GM12878 (cell line): Measurements from ENCODE around the gene RANBP6. TPM values are rescaled to one million over a fixed set of nuclear protein-coding genes. Genes with fewer than 3 reads are reported as not detected.
A peak's percentile ranks its signal among the peaks of the same experiment; 100 is the strongest.

Experiments used
- ATAC-seq: fragments of 200-7000 bp; cut with Tn5 transposase; 3 replicates; pipeline ENCODE4 v1.9.1; 2020; ENCODE audit warnings: mild to moderate bottlenecking, moderate library complexity
- BruUV-seq: library from RNA; stranded (reverse); fragments of 400-500 nt; replicated peaks from 2 replicates; lab custom pipeline; 2021; lab: Mats Ljungman, UMichigan
- CTCF ChIA-PET: fragments of 300-600 bp; sonication (Branson Sonifier 250); formaldehyde crosslinking; extraction: SDS; loops from one replicate; lab custom pipeline; 2021; ENCODE audit warnings: inconsistent platforms; lab: Yijun Ruan, JAX
- POLR2A ChIA-PET: fragments of 350-600 bp; formaldehyde crosslinking; extraction: SDS; loops from one replicate; lab custom pipeline; 2021; ENCODE audit warnings: inconsistent platforms; lab: Charles Lee
- RAD21 ChIA-PET: fragments of 300-600 bp; sonication (Branson Sonifier 250); formaldehyde crosslinking; loops from one replicate; lab custom pipeline; 2023; ENCODE audit warnings: antibody characterized with exemption; ENCODE audit not compliant: unreplicated experiment; lab: Charles Lee
- SMC1A ChIA-PET: fragments of 300-600 bp; sonication (Branson Sonifier 250); formaldehyde crosslinking; loops from one replicate; lab custom pipeline; 2023; ENCODE audit not compliant: unreplicated experiment, uncharacterized antibody; lab: Charles Lee
- DNase-seq: peaks from one replicate; pipeline ENCODE4 v3.0.0-alpha.2; 2011; ENCODE audit warnings: low read depth, low spot score
- FAIRE-seq: peaks from 3 replicates; lab custom pipeline; 2011; peaks lifted over from hg19 to GRCh38; lab: Jason Lieb, UNC
- H2AFZ ChIP-seq: 2 replicates; pipeline ENCODE4 v1.6.0; 2011; ENCODE audit warnings: low read depth, low read length, control low read depth; ENCODE audit not compliant: control insufficient read depth
- H3K27ac ChIP-seq: 2 replicates; pipeline ENCODE4 v1.5.1; 2011; ENCODE audit warnings: control low read depth; ENCODE audit not compliant: control insufficient read depth, insufficient read depth
- H3K27me3 ChIP-seq, 2 experiments: replicated peaks in 1 of 2; 2 replicates each; pipeline versions ENCODE4 v1.6.0 to v1.6.1; 2011; ENCODE audit warnings: low read length in 1 of 2; ENCODE audit not compliant: control insufficient read depth in 2 of 2, insufficient read depth in 2 of 2
- H3K36me3 ChIP-seq, 2 experiments: 2 replicates each; pipeline ENCODE4 v1.5.1; 2011; ENCODE audit warnings: low read length in 1 of 2; ENCODE audit not compliant: control insufficient read depth in 2 of 2, insufficient read depth in 2 of 2
- H3K4me1 ChIP-seq: 2 replicates; pipeline ENCODE4 v1.6.1; 2011; ENCODE audit warnings: mild to moderate bottlenecking, low read length, moderate library complexity, mixed read lengths; ENCODE audit not compliant: control insufficient read depth, insufficient read depth
- H3K4me2 ChIP-seq: 2 replicates; pipeline ENCODE4 v1.6.0; 2011; ENCODE audit warnings: control low read depth; ENCODE audit not compliant: control insufficient read depth, insufficient read depth
- H3K4me3 ChIP-seq: fragments of 200-600 bp; sonication (generic); 2 replicates; pipeline ENCODE4 v1.5.1; 2016
- H3K79me2 ChIP-seq: 2 replicates; pipeline ENCODE4 v1.6.0; 2011; ENCODE audit warnings: low read length; ENCODE audit not compliant: control insufficient read depth, insufficient read depth
- H3K9ac ChIP-seq: 2 replicates; pipeline ENCODE4 v1.8.0; 2011; ENCODE audit warnings: low read length, control low read depth, mixed read lengths; ENCODE audit not compliant: control insufficient read depth, insufficient read depth
- H3K9me3 ChIP-seq: replicated peaks from 3 replicates; pipeline ENCODE4 v1.5.1; 2011; ENCODE audit warnings: mild to moderate bottlenecking, low read length; ENCODE audit not compliant: control insufficient read depth, insufficient read depth
- H4K20me1 ChIP-seq: 2 replicates; pipeline ENCODE4 v1.6.0; 2011; ENCODE audit not compliant: control insufficient read depth, insufficient read depth
- ATF7 ChIP-seq: fragments of 450-650 bp; IDR thresholded peaks from 2 replicates; pipeline ENCODE4 v1.6.1; 2016; ENCODE audit warnings: low read depth, mild to moderate bottlenecking
- CTCF ChIP-seq, 3 experiments: IDR thresholded peaks in 2 of 3; conservative IDR thresholded peaks in 1 of 3; 2 replicates each; pipeline ENCODE4 v1.5.1; 2011; ENCODE audit warnings: low read depth in 3 of 3, low read length in 3 of 3, mild to moderate bottlenecking in 3 of 3, control low read depth in 2 of 3, moderate library complexity in 2 of 3, inconsistent platforms in 1 of 3, mixed read lengths in 1 of 3; ENCODE audit not compliant: control insufficient read depth in 2 of 3, insufficient read depth in 1 of 3; ENCODE audit errors: extremely low read depth in 1 of 3
- FOS ChIP-seq: IDR thresholded peaks from 3 replicates; pipeline ENCODE4 v1.6.1; 2011; ENCODE audit warnings: borderline replicate concordance; ENCODE audit not compliant: insufficient read length; ENCODE audit errors: extremely low read depth
- IKZF1 ChIP-seq: fragments of 450-650 bp; conservative IDR thresholded peaks from 2 replicates; pipeline ENCODE4 v1.6.1; 2017; ENCODE audit warnings: antibody characterized with exemption, mild to moderate bottlenecking
- IKZF2 ChIP-seq, 2 experiments: fragments of 450-650 bp; IDR thresholded peaks; 2 replicates each; pipeline ENCODE4 v1.6.1; 2017; ENCODE audit warnings: mild to moderate bottlenecking in 2 of 2, moderate library complexity in 2 of 2
- NBN ChIP-seq: fragments of 450-650 bp; IDR thresholded peaks from 2 replicates; pipeline ENCODE4 v1.6.1; 2016
- NR2F1 ChIP-seq: fragments of 450-650 bp; conservative IDR thresholded peaks from 2 replicates; pipeline ENCODE4 v1.6.1; 2017; ENCODE audit warnings: mild to moderate bottlenecking
- PKNOX1 ChIP-seq: fragments of 450-650 bp; IDR thresholded peaks from 2 replicates; pipeline ENCODE4 v1.6.1; 2016; ENCODE audit warnings: mild to moderate bottlenecking
- PML ChIP-seq: IDR thresholded peaks from 2 replicates; pipeline ENCODE4 v1.6.1; 2012; ENCODE audit warnings: low read length, inconsistent platforms
- SKIL ChIP-seq: fragments of 450-650 bp; IDR thresholded peaks from 2 replicates; pipeline ENCODE4 v1.6.1; 2017; ENCODE audit warnings: mild to moderate bottlenecking, low read depth, inconsistent platforms; ENCODE audit not compliant: poor library complexity, severe bottlenecking
- SMARCA5 ChIP-seq: fragments of 450-650 bp; IDR thresholded peaks from 2 replicates; pipeline ENCODE4 v1.6.1; 2017; ENCODE audit warnings: mild to moderate bottlenecking
- ZNF207 ChIP-seq: fragments of 450-650 bp; IDR thresholded peaks from 2 replicates; pipeline ENCODE4 v1.6.1; 2014; ENCODE audit warnings: antibody characterized with exemption, mild to moderate bottlenecking, borderline replicate concordance
- WGBS: methylation state at CpG from one replicate; pipeline ENCODE4 v1.1.6; 2016; ENCODE audit warnings: low lambda C conversion rate; ENCODE audit not compliant: insufficient replicate concordance, insufficient coverage; ENCODE audit errors: missing lambda C conversion rate; 5-methylcytosine and 5-hydroxymethylcytosine counted together
- in situ Hi-C: fragments of 300-500 bp; cut with MboI; formaldehyde crosslinking; loops from 9 replicates; pipeline ENCODE4 v1.14.3; 2018; ENCODE audit warnings: mixed read lengths
- intact Hi-C: fragments of 100-400 bp; cut with micrococcal nuclease; formaldehyde crosslinking; loops from one replicate; pipeline ENCODE4 v1.14.2; 2022; ENCODE audit not compliant: unreplicated experiment
- polyA plus RNA-seq, 11 experiments: library from polyadenylated mRNA; depleted of rRNA in 4 of 11; unstranded in 6 of 11; stranded (reverse) in 5 of 11; fragments of >200 nt; fragmentation: Nextera tagmentation in 4 of 11; fragmentation: Illumina TruSeq in 1 of 11; extraction: Ambion mirVana in 4 of 11; extraction: Trizol in 1 of 11; gene quantifications; 1 replicate in 1 of 11; 2 replicates in 10 of 11; pipeline versions ENCODE4 v1.2.1 to v1.2.3, GENCODE V29; 2011 to 2016; ENCODE audit warnings: inconsistent platforms in 2 of 11, missing spikeins in 2 of 11, low read depth in 1 of 11
- total RNA-seq, 4 experiments: library from RNA; depleted of rRNA in 3 of 4; stranded (reverse); fragments of >200 nt in 3 of 4; fragmentation: Illumina TruSeq in 1 of 4; extraction: Trizol in 1 of 4; gene quantifications; 2 replicates each; pipeline versions ENCODE4 v1.2.1 to v1.2.3, GENCODE V29; 2013 to 2021
- TF ChIP-seq, protein P1 (sequence below): fragments of 450-650 bp; IDR thresholded peaks from 2 replicates; pipeline ENCODE4 v1.6.1; 2017; ENCODE audit warnings: mild to moderate bottlenecking, moderate library complexity

The RANBP6 gene
- total and polyA plus RNA-seq, 10 of the 15 experiments (the other 5 are each of a cell fraction or from before 2014, with no cell fraction given): 10.9 to 26.9 (median 19.4) TPM

GRCh38 chr9:5976674-5977397 is 38.6 kb downstream of the RANBP6 start:
- no peak for FAIRE-seq
- no peaks in the 10 kb centered on the region for H3K27me3 ChIP-seq
- SMC1A ChIA-PET: interaction anchor here (0.6 to 6.8 kb wide), 30 partner anchors 10 to 344 kb away, joined by 3 to 119 read pairs (median 4); no protein-coding TSS in a partner anchor
- peaks cover 4% of the 10 kb centered on the region; the same call in 1 of the 2 replicates for H3K4me1 ChIP-seq
- H3K9me3 ChIP-seq: no peaks in the 10 kb centered on the region; the same call in 2 of the 3 replicates
- H4K20me1 ChIP-seq: no peaks in the 10 kb centered on the region
- CTCF ChIA-PET: interaction anchor here (0.6 to 5.0 kb wide), 25 partner anchors 8 to 206 kb away, joined by 3 to 117 read pairs (median 5); no protein-coding TSS in a partner anchor
- peak; percentile 88 for ATAC-seq
- peak overlapping the region; percentile 44 for H3K4me2 ChIP-seq
- WGBS: 64% methylated on average over 2 of the region's 2 CpGs
- no peak overlapping the region for H3K4me3 ChIP-seq
- POLR2A ChIA-PET: interaction anchor here (1.2 to 2.1 kb wide), 3 partner anchors 29 to 126 kb away, joined by 3 to 7 read pairs (median 4); no protein-coding TSS in a partner anchor
- H3K27ac ChIP-seq: peak overlapping the region; percentile 57
- H3K79me2 ChIP-seq: no peaks in the 10 kb centered on the region
- peak overlapping the region; percentile 59 for H2AFZ ChIP-seq
- no TSS peak for BruUV-seq
- peak overlapping the region; percentile 3; the same call in 1 of the 2 replicates for H3K9ac ChIP-seq
- H3K36me3 ChIP-seq: no peaks in the 10 kb centered on the region; a peak in 3 of 4 replicates
- RAD21 ChIA-PET: interaction anchor here (0.7 to 4.7 kb wide), 16 partner anchors 10 to 353 kb away, joined by 3 to 79 read pairs (median 4); a partner anchor contains a TSS
- intact Hi-C loops: loop anchor here (1.0 kb wide), 1 partner anchor 91 kb away; no protein-coding TSS in a partner anchor
- peak; percentile 11 for DNase-seq
- in situ Hi-C loops: no loop called here
- no peak for TF ChIP-seq ZNF207
- TF ChIP-seq IKZF1: 0 out of 2 replicates have a peak, but pooled peaks have one; percentile 15
- TF ChIP-seq FOS: no peak
- 0 out of 2 replicates have a peak, but pooled peaks have one; percentile 17 for TF ChIP-seq SMARCA5
- no peak for TF ChIP-seq PML
- TF ChIP-seq SKIL: peak; percentile 31
- TF ChIP-seq ATF7: peak; percentile 35; the same call in 1 of the 2 replicates
- peak; percentile 32 to 68 (median 36); a peak in 4 of 6 replicates for TF ChIP-seq CTCF (IDR thresholded peaks at IDR 0.05 in 2 of 3, conservative IDR thresholded peaks at IDR 0.05 in 1 of 3; ENCODE audit: control insufficient read depth in 2 of 3, extremely low read depth in 1 of 3, insufficient read depth in 1 of 3, low read depth in 3 of 3, low read length in 3 of 3)
- TF ChIP-seq NBN: peak; percentile 50; the same call in 1 of the 2 replicates
- TF ChIP-seq PKNOX1: peak; percentile 94
- TF ChIP-seq IKZF2 (IDR thresholded peaks at IDR 0.05): peak; percentile 8 to 60; a peak in 3 of 4 replicates
- TF ChIP-seq NR2F1: no peak
- TF ChIP-seq, protein P1, sequence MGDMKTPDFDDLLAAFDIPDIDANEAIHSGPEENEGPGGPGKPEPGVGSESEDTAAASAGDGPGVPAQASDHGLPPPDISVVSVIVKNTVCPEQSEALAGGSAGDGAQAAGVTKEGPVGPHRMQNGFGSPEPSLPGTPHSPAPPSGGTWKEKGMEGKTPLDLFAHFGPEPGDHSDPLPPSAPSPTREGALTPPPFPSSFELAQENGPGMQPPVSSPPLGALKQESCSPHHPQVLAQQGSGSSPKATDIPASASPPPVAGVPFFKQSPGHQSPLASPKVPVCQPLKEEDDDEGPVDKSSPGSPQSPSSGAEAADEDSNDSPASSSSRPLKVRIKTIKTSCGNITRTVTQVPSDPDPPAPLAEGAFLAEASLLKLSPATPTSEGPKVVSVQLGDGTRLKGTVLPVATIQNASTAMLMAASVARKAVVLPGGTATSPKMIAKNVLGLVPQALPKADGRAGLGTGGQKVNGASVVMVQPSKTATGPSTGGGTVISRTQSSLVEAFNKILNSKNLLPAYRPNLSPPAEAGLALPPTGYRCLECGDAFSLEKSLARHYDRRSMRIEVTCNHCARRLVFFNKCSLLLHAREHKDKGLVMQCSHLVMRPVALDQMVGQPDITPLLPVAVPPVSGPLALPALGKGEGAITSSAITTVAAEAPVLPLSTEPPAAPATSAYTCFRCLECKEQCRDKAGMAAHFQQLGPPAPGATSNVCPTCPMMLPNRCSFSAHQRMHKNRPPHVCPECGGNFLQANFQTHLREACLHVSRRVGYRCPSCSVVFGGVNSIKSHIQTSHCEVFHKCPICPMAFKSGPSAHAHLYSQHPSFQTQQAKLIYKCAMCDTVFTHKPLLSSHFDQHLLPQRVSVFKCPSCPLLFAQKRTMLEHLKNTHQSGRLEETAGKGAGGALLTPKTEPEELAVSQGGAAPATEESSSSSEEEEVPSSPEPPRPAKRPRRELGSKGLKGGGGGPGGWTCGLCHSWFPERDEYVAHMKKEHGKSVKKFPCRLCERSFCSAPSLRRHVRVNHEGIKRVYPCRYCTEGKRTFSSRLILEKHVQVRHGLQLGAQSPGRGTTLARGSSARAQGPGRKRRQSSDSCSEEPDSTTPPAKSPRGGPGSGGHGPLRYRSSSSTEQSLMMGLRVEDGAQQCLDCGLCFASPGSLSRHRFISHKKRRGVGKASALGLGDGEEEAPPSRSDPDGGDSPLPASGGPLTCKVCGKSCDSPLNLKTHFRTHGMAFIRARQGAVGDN: 0 out of 2 replicates have a peak, but pooled peaks have one; percentile 24
